GM19455 (cell line): Measurements from ENCODE around the gene CYP27C1.
"Not testable (repeated sequence)": the region's sequence is repeated elsewhere in the genome, so short reads cannot be mapped to it uniquely, and the experiment has no call there.

Experiments used
- ATAC-seq: cut with Tn5 transposase; IDR thresholded peaks from one replicate; pipeline ENCODE4 v1.9.1; 2021; ENCODE audit not compliant: unreplicated experiment

Gene CYP27C1

DNA sequence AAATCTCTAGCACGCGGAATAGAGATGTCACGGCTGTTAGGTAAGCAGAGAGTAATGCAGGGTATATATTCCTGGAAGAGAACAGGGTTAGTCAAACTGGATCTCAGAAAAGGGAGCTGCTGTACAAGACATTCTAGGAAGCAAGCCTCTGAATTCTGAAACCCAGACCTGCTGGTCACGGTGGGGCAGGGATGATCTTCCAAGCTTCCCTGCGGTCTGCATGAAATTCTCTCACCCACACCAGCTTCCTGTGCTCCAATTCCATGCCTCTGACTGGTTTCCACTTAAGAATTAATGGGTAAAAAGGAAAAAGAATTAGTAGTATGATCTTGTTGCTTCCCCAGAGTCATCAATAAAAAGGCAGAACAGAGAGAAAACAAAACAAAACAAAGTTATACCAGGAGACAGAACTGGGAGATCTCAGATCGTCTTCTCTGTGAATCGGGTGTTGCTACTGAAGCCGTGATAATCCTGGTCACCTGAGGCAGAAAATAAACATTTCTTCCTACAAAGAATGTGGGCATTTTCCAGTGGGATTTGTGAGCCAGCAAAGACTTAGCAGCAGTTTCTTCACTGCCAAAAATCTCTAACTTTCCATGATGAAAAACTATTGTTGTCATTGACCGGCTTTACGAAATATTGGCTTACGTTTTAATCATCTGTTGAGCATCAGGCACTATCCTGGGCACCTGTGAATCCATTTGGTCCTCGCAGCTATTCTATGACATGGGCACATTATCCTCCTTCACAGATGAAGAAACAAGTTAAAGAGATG, 5.3 kb upstream of the CYP27C1 start:
- ATAC-seq = no peak

DNA sequence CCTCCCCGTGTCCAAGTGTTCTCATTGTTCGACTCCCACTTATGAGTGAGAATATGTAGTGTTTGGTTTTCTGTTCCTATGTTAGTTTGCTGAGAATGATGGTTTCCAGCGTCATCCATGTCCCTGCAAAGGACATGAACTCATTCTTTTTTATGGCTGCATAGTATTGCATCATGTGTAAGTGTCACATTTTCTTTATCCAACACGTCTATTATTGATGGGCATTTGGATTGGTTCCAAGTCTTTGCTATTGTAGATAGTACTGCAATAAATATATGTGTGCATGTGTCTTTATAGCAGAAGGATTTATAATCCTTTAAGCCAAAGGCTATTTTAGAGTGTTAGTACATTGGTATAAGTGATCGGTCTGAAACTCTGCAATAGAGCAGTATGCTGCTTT, 4.0 kb upstream of the CYP27C1 start:
- not testable (repeated sequence) for ATAC-seq

DNA sequence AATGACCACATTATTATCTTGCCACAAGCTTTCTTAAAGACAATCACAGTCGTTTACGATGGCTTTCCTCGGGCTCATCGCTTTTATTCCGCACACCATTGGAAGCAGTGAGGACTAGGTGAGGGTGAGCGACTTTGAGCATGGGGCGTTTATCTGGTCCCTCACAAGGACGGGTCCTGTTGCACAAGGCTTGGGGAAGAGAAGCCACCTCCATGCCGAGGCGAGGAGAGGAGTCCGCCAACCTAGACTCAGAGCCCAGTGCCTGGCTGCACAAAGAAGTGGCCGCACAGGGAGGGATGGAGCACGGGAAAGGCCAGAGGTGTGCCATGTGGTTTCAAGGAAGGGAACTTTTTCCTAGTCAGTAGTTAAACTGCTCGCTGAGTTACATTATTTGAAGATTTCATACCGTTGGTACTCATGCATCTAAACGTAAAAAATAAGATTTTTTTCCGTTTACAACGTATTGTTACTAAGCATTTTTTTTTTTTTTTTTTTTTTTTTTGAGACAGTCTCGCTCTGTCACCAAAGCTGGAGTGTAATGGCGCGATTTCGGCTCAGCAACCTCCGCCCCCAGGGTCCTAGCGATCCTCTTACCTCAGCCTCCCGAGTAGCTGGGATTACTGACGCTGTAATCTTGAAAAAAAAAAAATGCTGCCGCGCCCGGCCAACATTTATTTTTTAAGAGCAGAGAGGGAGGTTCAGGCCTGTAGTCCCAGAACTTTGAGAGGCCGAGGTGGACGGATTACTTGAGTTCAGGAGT, 849 bp upstream of the CYP27C1 start:
- ATAC-seq = no peak

DNA sequence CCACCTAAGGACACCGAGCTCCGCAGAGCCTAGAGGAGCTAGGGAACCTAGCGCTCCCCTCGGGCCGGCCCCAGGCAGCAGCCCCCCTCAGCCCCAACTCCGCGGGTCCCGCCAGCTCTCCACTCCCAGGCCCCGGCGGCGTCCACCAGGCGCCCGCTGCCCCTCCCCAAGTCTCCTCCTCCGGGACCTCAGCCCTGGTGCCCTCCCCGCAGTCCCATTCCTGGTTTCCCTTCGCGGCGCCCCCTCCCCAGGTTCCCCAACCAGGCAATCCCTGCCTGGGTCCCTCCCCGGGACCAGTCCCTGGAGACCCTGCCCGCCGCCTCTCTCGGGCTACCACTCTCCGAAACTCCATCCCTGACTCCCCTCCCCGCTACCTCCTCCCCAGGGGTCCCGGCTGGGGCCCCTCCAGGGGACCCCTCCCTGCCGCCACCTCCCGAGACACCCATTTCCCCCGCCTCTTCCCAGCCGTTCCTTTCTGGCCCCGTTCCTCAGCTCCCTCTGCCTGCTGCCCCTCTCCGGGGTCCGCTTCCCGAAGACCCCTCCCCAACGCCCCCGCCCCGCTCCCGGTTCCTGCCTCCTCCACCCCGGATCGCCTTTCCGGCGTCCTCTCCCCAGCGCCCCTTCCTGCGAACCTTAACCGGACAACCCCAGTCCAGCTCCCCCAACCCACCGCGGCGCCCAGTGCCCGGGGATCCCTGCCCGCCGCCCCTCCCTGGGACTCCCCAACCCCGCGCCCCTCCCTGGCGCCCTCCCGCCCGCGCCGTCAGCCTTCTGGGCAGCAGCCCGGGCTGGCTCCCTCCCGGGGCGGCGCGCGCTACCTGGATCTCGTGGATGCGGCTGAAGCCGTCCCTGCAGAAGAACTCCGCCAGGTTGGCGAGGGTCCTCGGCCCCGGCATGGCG, 678 bp downstream of the CYP27C1 start:
- ATAC-seq = no peak

DNA sequence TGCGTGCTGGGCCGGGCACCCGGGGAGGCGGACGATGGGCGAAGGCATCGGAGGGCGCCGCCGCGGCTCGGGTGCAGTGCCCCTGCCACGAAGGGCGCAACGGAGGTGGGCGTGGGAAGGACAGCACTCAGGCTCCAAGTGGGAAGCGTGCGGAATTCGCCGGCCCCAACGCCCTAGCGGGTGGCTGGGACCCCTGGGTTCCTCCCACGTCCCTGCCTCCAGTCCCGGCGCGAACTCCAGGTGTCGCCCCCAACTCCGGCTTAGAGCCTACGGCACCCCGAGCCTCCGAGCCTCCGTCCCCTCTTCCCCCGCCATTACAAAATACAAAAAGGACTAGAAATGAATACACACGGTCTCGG, 1.3 kb downstream of the CYP27C1 start:
- ATAC-seq = no peak

DNA sequence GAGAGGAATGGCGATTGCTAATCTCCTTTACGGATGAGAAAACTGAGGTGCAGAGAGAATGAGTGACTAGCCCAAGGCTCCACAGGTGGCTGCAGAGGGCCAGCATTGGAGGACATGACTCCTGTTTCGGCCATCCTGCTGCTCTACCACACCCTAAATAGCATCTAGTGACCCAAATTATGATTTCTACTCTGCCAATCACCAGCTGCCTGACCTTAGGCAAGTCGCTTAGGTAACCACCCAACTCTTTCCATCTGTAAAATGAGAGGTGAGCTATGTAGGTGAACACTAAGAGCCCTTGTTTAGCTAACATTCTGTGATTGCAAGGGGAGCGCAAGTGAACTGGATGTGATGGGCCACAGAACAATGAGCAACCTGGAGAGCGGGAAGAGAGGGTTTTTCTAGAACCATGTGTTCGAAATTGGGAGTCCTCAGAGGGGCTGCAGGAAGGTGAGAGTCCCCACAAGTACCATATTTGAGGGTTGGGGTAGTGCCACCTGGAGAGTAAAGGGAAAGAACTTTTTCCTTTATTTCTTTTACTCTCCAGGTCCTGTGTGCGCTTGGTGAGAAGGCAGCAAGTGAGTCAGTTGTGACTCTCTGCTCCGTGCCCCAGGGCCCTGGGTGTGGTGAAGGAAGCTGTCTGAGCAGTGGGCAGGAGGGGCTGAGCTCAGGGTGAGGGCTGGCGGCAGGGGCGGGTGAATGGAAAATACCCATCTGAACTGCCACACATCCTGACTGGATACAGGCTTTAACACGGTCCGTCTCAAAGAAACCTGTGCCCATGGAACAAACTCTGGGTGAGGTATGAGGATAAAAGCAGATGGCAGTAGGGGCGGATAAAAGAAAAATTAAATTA, 2.4 kb downstream of the CYP27C1 start:
- ATAC-seq = no peak

DNA sequence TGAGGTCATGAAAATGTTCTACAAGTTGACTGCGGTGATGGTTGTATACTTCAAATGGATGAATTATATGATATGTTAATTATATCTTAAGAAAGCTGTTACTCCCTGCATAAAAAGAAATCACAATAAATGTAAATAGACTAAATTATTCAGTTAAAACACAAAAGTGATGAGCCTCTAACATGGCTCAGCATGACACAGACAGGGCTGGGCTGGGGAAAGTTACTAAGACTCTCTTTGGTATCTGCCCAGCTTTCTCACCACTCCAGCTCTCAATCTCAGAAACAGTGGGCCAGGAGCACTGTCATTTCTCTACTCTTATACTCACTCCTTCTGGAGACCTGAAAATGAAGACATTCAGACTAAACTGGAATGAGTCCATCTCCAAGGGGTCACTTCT, 3.5 kb downstream of the CYP27C1 start:
- ATAC-seq = no peak

DNA sequence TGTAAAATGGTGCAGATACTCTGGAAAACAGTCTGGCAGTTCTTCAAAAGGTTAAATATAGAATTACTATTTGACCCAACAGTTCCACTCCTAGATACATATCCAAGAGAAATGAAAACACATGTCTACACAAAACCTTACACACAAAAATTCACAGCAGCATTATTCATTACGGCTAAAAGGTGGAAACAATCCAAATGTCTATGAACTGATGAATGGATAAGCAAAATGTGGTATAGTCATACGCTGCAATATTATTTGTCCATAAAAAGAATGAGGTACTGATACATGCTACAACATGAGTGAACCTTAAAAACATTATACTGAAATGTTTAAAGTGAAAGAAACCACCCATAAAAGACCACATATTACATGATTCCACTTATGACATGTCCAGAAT, 4.0 kb downstream of the CYP27C1 start:
- ATAC-seq = no peak

DNA sequence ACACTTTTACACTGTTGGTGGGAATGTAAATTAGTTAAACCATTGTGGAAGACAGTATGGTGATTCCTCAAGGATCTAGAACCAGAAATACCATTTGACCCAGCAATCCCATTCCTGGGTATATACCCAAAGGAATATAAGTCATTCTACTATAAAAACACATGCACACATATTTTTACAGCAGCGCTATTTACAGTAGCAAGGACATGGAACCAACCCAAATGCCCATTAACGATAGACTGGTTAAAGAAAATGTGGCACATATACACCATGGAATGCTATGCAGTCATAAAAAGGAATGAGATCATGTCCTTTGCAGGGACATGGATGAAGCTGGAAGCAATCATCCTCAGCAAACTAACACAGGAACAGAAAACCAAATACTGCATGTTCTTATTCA, 5.9 kb downstream of the CYP27C1 start:
- not testable (repeated sequence) for ATAC-seq

DNA sequence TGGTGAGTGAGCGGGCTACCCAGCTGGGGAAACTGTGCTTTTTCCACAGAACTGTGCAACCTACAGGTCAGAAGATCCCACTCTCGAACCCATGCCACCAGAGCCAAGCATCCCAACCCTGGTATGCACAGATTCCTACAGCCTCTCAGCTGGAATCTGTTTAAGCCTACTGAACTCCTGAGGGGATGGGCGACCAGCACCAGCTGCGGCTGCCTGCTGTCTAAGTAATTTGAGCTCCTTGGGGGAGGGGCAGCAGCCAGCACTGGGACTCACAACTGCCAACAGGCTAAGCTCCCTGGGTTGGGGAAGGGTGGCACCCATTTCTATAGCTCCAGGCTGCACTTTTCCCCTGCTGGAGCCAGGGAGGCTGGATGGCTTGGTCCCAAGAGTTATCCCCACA, 11.8 kb downstream of the CYP27C1 start:
- no peak for ATAC-seq

DNA sequence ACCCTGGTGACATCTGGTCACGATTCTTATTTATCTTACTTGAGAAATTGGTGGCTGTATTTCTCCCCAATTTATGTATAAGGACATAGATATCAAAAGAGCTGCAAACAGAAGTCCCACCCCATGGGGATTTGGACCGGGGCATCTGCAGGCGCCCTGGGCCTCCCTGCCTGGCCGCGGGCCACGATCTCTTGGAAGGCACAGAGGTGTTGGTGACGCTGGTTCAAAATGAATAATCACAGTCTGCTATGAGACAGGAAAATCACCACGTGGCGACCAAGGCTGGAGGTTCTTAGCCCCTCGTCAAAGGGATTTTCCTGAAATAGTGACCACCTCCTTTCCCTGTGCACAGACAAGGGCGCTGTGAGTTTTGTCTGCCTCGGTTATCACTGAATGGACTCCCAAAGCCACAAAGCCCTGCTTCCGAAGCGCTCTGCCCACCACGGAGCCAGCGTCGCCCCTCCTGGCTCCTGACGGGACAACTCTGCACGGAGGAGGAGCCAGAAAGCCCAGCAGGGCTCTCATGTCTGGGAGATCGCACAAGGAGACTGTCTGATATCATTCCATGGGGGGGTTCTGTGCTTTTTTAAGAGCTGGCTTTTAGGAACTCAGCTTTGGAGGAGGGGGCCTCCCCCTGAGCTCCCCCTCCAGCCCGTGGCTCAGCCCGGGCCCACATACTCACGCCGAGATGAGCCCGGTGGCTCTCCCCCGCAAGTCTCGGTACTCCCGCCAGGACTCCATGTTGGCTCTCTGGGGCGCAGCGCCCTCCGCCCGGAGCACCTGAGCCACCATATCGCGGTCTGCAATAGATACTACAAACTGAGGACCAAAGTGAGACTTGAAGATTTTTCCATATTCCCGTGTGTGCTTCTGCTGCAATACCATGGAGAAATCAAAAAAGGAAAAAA, 14.6 kb downstream of the CYP27C1 start:
- no peak for ATAC-seq

DNA sequence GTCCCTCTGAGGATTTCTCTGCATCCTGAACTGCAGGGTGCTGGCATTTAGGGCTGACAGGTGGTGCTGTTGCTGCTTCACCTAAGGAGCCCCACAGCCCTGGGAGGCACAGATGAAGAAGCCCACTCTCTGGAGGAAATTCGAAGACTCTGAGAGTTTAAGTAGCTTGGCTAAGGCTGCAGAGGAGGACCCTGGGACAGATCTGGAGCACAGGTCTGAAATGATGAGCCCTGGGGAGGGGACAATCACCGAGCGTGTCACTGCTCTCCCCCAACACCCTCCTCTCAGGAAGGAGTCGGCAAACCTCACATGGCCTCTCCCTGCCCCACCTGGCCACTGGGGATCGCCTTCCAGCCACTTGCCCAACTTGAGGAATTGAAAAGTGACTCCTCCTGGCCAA, 18.6 kb downstream of the CYP27C1 start:
- ATAC-seq = no peak

DNA sequence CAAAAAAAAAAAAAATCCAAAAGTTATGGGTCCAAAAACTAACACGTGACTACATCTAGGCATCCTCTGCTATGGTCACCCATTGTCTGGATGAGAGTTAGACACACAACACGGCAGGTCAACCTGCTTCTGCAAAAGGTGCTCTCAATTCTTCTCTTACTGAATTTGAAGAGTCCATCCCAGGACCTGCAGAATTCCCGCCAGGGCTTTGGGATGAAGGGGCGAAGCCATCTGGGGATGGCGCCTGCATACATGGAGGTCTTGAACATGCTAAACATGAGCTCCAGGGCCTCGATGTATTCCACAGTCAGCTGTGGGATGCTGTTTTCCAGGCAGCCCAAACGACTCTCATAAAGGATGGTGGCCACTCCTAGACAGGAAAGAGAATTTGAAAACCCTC, 19.1 kb downstream of the CYP27C1 start:
- no peak for ATAC-seq

DNA sequence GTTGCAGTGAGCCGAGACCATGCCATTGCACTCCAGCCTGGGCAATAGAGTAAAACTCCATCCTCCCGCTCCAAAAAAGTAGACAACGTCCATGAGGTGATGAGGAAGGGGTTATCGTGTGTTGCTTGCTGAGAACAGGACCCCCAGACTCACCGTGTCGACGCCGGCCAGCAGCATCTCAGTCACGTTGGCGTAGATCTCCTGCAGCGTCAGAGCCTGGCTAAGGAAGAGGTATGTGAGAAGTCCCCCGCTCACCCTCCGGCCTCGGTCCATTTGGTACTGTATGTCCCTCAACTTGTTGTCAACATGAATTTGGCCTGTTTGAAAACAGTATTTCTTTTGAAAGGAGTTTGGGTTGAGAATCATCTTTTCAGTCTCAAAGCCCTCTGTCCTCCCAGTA, 20.9 kb downstream of the CYP27C1 start:
- ATAC-seq = no peak

DNA sequence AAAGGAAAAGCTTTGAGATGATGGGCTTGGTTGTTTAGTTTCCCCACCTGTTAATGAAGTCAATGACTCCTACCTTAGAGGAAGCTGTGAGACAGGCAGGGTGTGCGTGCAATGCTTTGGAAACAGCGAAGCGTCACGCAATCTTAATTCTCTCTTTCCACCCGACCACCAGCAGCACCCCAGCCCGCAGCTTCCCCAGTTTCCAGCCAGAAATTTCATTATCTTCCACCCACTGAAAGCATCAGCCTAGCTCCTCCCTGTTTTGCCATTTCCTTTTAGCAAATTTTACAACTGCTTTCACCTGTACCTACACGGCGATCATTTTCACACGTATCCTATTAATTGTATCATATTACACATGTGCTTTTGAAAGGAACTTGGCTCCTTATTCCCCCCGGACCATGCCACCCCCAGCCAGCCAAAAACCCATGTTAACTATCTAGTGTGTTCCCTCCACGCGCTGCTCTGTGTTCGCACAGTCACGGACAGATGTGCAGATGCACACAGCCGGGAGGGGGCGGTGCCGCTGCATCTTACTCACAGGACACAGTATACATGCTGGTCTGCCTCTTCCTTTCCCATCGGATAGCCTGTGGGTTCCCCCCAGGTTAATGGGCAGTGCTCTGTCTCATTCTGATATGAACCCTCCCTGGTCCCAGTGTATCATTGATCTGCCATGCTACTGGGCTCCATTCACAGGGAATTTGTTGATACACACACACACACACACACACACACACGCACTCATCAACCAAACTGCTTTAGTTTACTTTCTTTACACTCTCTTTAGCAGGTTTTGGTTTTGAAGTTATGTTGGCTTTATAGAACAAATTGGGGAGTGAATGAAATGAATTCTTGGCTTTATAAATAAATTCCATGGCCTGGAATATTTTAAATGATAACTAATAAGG, 22.4 kb downstream of the CYP27C1 start:
- ATAC-seq = no peak

DNA sequence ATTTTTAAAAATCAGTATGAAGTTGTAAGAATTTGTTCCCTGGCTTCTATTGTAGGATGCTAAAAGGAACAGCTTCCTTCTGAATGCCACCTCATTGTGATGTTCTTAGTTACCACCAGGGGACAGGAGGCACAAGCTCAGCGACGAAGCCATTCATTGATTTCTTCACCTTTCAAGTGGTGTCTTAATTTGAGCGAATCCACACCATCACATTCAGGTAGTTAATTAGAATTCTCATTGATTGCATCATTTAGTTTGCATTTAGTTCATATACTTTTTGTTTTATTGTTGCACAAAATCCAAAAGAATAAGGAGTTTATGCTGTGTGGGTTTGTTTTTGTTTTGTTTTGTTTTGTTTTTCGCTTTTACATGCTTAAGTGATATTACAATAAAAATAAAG, 23.1 kb downstream of the CYP27C1 start:
- no peak for ATAC-seq

DNA sequence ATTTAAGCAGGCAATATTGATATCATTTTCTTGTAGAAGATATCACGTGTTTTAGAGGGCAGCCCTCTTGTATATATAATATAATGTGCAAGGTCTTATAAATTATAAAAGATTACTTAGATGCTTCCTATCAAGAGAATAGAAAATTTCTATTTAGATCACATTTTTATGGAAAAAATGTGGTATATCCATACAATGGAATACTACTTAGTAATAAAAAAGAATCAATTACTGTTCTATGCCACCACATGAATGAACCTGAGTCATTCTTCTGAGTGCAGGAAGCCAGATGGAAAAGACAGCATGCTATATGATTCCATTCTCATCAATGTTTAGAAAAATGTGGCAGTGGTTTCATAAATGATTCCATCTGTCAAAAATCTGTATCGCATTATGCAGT, 23.6 kb downstream of the CYP27C1 start:
- ATAC-seq = no peak
